Sciatic nerve (tissue), 2 donors: Measurements from ENCODE around the gene HTRA1. TPM values are rescaled to one million over a fixed set of nuclear protein-coding genes. Genes with fewer than 3 reads are reported as not detected.

Experiments
- ATAC-seq: fragments of 200-7000 bp; cut with Tn5 transposase; one replicate; pipeline ENCODE4 v1.9.1; 2020; ENCODE audit warnings: mild to moderate bottlenecking, moderate library complexity
- DNase-seq: peaks from one replicate; pipeline ENCODE4 v3.0.0-alpha.2; 2020; ENCODE audit warnings: low spot score
- intact Hi-C: fragments of 100-400 bp; cut with DNase I; formaldehyde crosslinking; loops from one replicate; pipeline ENCODE4 v1.14.2; 2022
- total RNA-seq: library from RNA; stranded (reverse); fragmentation: NEBNext Ultra II Directional; extraction: Animal tissue kit (Norgen Biotek cat#: 25700); gene quantifications from one replicate; pipeline ENCODE4 v1.2.1, GENCODE V29; 2021
- donor health status: DM: no; HTN: no; CAD: no.
- donor health status: DM: no; HTN: no; CAD: no.

The HTRA1 gene
- total RNA-seq, 1 donor from 2014 or later = 123 TPM

DNA sequence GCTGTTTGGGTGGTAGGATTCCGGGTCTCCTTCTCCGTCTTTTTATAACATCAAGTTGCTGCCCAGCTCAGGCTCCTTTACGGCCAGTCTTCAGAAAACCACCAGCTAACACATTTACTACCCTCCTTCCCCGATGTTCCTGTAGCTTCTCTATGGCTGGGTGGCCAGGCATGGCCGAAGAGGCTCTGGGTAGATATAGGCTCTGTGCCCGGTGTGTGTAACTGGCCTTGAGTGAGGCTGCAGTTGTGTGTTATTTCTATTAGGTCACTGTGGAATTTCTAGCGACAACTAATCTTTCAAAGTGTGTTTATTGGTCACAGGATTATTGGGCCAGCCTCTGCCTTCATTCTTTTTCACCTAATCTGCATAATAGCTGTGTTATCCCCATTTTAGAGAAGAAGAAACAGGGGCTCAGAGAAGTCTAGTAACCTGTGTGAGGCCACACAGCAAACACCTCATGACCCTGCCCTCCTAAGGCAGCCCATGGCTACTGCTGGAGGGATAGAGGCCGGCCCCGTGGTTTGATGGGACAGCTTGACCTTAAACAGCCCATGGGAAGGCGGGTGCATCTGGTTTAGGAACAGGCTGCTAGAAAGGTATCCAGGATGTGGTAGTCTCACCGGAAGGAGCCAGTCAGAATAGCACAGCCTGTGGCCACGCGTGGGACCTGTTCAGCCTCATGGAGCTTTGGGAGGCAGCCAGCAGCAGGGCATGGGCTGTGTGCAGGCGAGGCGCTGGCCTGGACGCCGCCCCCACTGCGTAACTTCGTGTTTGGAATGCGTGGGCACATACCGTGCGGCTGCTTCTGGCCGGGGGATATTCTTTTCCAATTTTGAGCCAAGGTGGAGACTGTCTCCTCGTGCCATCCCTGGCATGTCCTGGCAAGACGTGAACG, 29.7 kb downstream of the HTRA1 start:
- no peak for DNase-seq
- no peak for ATAC-seq
- intact Hi-C loops = no loop called here

GRCh38 chr10:122492006-122492405, 30.7 kb downstream of the HTRA1 start:
- DNase-seq = peak; percentile 37
- ATAC-seq = no peak
- intact Hi-C loops = no loop called here

DNA sequence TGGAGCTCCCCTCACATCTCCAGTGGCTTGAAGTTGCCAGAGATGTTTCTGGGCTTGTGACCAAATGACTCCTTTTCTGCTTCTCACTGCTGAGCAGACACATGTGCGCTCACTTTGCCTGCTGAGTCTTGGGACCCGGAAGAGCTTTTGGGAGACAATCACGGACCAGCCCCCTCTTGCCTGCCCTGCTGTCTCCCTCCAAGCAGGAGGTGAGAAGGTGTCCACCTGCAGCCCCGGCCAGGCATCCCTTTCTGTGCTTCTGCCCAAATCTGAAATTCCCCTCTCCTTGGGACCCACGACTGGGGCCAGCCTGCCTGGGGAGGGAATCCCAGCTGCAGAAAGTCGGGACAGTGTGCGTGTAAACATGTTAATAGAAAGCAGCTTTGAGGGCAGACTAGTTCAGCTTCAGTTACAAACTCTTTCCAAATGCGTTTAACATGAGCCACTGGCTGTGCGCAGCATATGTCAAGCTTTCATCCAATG, 31.7 kb downstream of the HTRA1 start:
- intact Hi-C loops = no loop called here
- DNase-seq (peak; percentile 64), ATAC-seq (peak; percentile 87)

DNA sequence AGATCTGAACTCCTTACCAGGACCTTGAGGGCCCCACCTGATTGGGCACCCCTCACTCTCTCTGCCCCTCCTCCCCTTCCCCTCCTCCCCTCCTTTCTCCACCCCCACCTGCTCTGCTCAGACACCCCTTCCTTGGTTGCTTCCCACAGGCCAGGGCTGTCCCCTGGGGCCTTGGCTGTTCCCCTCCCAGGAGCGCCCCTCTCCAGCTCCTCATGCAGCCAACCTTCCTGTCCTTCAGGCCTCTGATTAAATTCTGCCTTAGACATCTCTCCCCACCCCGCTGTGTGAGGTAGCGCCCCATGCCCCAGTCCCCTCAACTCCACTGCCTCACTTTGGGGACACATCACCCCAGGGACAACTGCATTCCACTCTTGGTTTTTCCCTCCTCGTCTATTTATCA, 32.4 kb downstream of the HTRA1 start:
- DNase-seq (peak; percentile 42), ATAC-seq (no peak)
- intact Hi-C loops = no loop called here

- intact Hi-C loops = no loop called here
- no peak for ATAC-seq
- peak; percentile 48 for DNase-seq
Measured at GRCh38 chr10:122494173-122494820, 32.9 kb downstream of the HTRA1 start.

DNA sequence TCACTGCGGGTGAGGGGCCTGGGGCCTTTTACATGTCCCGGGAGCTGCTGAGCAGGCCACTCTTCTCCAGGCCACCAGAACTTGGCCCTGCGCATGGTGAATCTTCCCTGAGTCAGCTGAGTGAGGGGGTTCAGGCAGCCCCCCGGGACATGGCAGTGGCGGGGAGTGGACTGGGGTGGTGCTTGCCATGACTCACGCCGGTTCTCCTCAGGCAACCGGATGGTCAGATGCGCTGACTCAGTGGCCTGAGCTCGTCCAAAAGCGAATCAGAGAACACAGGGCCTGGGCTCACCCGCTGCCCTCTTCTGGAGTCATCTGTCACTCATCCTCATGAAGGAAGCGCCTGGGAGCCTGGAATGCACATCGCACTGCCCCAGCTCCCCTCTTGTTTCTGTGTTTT, 33.5 kb downstream of the HTRA1 start:
- intact Hi-C loops = no loop called here

GRCh38 chr10:122495406-122496340, 34.3 kb downstream of the HTRA1 start:
- DNase-seq (peak; percentile 56), ATAC-seq (peak; percentile 31)
- intact Hi-C loops = no loop called here

More for the DNA sequence above, 33.5 kb downstream of the HTRA1 start:
- peak; percentile 53 for ATAC-seq
- peak; percentile 61 for DNase-seq

- ATAC-seq = no peak
- DNase-seq = peak; percentile 18
- intact Hi-C loops = no loop called here
Measured at GRCh38 chr10:122497241-122497640, 35.9 kb downstream of the HTRA1 start.

GRCh38 chr10:122498521-122498920, 37.2 kb downstream of the HTRA1 start:
- DNase-seq (peak; percentile 52), ATAC-seq (peak; percentile 73)
- intact Hi-C loops = no loop called here

- intact Hi-C loops = no loop called here
- peak; percentile 4 for ATAC-seq
Measured at GRCh38 chr10:122499012-122499411, 37.7 kb downstream of the HTRA1 start.

DNA sequence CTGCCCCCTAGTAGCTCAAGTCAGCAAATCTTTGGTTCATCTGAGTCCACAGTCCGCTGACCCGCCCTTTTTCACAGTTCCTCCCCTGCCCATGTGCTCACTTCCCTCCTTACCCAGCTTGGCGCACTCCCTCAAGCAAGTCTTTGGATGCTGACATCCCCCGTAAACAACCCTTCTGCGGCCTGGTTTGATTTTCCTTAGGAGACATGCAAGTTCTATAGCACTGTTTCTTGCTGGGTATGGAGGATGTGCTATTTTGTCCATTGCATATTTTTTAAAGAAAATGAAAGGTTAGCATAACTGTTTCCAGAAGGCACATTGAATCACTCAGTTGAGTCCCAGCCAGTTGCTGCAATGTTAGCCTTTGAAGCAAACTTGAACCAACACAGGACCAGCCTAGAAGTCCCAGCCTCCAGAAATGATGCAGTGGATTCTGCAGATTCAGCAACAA, 38.2 kb downstream of the HTRA1 start:
- intact Hi-C loops = no loop called here
- DNase-seq (no peak), ATAC-seq (peak; percentile 83)

More at GRCh38 chr10:122499012-122499411, 37.7 kb downstream of the HTRA1 start:
- DNase-seq = no peak

GRCh38 chr10:122500194-122500593, 38.8 kb downstream of the HTRA1 start:
- ATAC-seq = no peak
- intact Hi-C loops = no loop called here
- no peak for DNase-seq

DNA sequence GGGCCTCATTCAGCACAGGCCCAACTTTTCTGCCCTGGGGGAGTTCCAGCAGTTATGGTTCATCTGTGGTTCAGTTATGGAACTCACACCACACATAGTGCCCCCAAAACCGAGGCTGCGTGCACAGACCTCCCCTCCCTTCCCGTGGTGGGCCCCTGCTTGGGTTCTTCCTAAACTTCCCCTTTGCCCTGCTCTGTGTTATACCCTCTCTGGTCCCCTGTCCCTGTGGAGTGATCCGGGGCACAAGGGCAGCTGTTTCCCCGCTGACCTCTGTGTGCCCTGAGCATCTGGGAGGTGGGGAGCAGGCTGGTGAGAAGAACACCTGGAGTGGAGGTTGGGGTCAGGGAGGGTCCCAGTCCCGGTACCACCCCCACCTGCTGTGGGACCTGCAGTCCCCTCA, 39.4 kb downstream of the HTRA1 start:
- ATAC-seq = no peak
- intact Hi-C loops = no loop called here
- DNase-seq = no peak

DNA sequence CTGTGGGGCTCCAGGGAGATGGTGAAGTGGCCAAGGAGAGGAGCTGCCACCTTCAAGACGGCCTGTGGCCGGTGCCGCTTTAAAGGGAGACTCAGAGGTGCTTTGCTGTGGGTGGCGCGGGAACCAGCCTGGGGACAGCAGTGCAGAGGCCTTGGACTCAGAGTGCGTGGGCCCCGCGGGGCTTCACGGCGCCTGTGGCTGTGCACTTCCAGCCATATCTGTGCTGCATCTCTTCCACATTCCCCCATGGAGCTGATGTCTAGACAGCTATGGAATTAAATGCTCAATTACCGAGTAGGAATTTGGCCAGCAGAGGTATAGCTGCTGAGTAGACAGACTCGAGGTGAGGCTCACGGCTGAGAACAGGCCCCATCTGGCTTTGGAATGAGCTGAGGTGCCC, 41.7 kb downstream of the HTRA1 start:
- DNase-seq = peak; percentile 35
- intact Hi-C loops = no loop called here
- ATAC-seq = no peak

DNA sequence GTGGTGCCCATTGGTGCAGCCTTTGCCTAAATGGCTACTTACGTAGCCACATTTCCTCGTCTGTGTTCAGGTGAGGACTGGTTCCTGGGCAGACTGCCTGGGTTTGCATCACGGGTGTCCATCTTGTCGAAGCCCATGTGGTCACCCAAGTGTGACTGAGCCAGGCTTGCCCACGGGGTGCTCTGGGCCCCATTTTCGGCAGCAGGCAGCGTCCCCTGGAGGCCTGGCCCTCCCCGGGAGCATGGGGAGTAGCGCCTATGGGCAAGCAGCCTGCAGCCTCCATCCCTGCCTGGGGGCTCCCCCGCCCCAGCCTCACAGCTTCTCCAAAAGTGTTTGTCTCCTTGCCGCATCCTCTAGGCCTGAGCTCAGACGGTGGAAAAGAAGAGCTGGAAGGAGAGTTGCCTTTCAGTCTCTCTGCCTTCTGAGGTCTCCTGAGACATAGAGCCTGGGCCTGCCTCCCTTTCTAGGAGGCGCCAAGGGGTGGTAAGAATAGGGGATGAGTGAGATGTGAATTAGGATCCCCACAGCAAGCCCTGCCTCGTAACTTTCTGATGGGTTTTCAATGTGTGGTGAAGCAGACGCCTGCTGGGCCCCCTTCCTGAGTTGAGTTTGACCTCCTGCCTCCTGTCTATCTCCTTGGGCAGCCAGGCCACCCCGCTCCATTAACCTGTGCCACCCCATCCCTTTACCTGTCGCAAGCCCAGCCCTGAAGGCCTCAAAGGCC, 42.7 kb downstream of the HTRA1 start:
- ATAC-seq = no peak
- no peak for DNase-seq
- intact Hi-C loops = no loop called here

DNA sequence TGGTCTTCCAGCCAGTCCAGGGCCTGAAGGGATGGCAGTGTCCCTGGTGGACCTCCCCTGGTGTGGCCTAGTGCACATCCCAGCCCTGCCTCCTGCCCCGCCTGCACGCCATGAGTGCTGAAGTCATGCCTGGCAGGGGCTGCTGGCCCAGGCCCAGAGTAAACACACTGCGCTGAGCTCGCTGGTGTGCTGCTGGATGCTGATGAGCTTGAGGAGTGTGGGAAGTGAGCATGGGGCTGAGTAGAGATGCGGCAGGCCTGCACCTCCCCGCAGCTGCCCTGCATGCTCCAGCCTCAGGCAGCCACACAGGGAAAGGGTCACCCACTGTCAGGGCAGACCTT, 43.2 kb downstream of the HTRA1 start:
- intact Hi-C loops = no loop called here
- peak; percentile 93 for DNase-seq
- ATAC-seq = peak; percentile 97

GRCh38 chr10:122505011-122505410, 43.7 kb downstream of the HTRA1 start:
- intact Hi-C loops = no loop called here

GRCh38 chr10:122505885-122506645, 44.7 kb downstream of the HTRA1 start:
- DNase-seq (no peak), ATAC-seq (no peak)
- intact Hi-C loops = no loop called here

More at GRCh38 chr10:122505011-122505410, 43.7 kb downstream of the HTRA1 start:
- ATAC-seq = no peak
- DNase-seq = no peak
